Measurements from ENCODE around the gene KLHL14. TPM values are rescaled to one million over a fixed set of nuclear protein-coding genes. Genes with fewer than 3 reads are reported as not detected.

Gene KLHL14
- total RNA-seq, 1 experiment from 2014 or later, result not detected

DNA sequence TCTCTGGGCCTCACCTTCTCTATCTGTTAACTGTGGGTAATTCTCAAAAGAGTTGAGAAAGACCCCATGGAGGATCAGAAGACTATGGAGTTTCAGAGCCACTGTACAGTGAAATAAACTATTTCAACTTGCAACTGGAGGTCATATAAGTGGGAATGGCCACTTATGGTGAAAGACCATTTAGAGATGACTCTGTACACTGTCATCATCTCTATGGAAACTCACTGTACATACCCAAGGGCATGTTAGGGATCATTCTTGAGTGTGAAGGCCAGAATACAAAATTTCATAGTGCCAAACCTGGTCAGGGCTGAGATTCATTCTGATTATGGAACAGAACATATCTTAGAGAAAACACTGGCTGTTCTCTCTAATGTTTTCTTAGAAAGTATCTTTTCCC, 149.3 kb downstream of the KLHL14 start:
- ChIA-PET POLR2A (interaction anchor here (0.5 to 0.9 kb wide), 2 partner anchors 73 to 280 kb away, joined by 3 read pairs; no protein-coding TSS in a partner anchor), CTCF (interaction anchor here (1.2 kb wide), 1 partner anchor 91 kb away, joined by 5 read pairs; no protein-coding TSS in a partner anchor)
- Mint-ChIP-seq H3K27ac (ENCODE audit: low read depth, unreplicated experiment) (no peak overlapping the region), H3K36me3 (ENCODE audit: insufficient read depth, unreplicated experiment) (no peaks in the 10 kb centered on the region), H3K27me3 (ENCODE audit: insufficient read depth, unreplicated experiment) (peaks cover 29% of the 10 kb centered on the region), H3K9me3 (ENCODE audit: unreplicated experiment) (no peaks in the 10 kb centered on the region), H3K4me1 (ENCODE audit: insufficient read depth, unreplicated experiment) (no peaks in the 10 kb centered on the region), H3K4me3 (ENCODE audit: unreplicated experiment) (no peak overlapping the region)
- intact Hi-C loops (cut with micrococcal nuclease), result no loop called here
- DNase-seq (ENCODE audit: unreplicated experiment), result no peak
- no TSS peak for BruUV-seq (replicated peaks)
- TF ChIP-seq CTCF (IDR thresholded peaks at IDR 0.05; ENCODE audit: unreplicated experiment), result no peak
